A673 (cell line): ENCODE measurements around the gene LAMA3. TPM values are rescaled to one million over a fixed set of nuclear protein-coding genes. Genes with fewer than 3 reads are reported as not detected.

Experiments used
- BruUV-seq: library from RNA; stranded (reverse); fragments of 400-500 nt; replicated peaks from 2 replicates; lab custom pipeline; 2021; lab: Mats Ljungman, UMichigan
- CTCF ChIA-PET: fragments of 300-600 bp; sonication (Branson Sonifier 250); formaldehyde crosslinking; loops from one replicate; lab custom pipeline; 2022; ENCODE audit warnings: antibody characterized with exemption; lab: Charles Lee
- POLR2A ChIA-PET: fragments of 300-600 bp; sonication (Branson Sonifier 250); formaldehyde crosslinking; loops from one replicate; lab custom pipeline; 2022; ENCODE audit warnings: antibody characterized with exemption; ENCODE audit not compliant: low non-redundant PET; lab: Charles Lee
- DNase-seq: peaks from one replicate; pipeline ENCODE4 v3.0.0-alpha.2; 2015; ENCODE audit warnings: low spot score
- H3K27ac ChIP-seq: fragments of 200-600 bp; sonication (generic); 2 replicates; pipeline ENCODE4 v1.5.1; 2016; ENCODE audit warnings: mixed run types, low read depth, mild to moderate bottlenecking, mixed read lengths, antibody characterized with exemption, low read length; ENCODE audit not compliant: poor library complexity, severe bottlenecking
- H3K27me3 ChIP-seq: fragments of 200-600 bp; sonication (generic); replicated peaks from 2 replicates; pipeline ENCODE4 v1.6.1; 2017; ENCODE audit warnings: mixed run types, low read depth, mild to moderate bottlenecking, mixed read lengths, antibody characterized with exemption, low read length; ENCODE audit not compliant: insufficient read depth, poor library complexity
- H3K36me3 ChIP-seq: fragments of 200-600 bp; sonication (generic); 2 replicates; pipeline ENCODE4 v1.6.1; 2016; ENCODE audit warnings: mixed run types, mild to moderate bottlenecking, mixed read lengths, antibody characterized with exemption, low read length; ENCODE audit not compliant: insufficient read depth, poor library complexity, severe bottlenecking
- H3K4me1 ChIP-seq: fragments of 200-600 bp; sonication (generic); 2 replicates; pipeline ENCODE4 v1.6.1; 2017; ENCODE audit warnings: mixed run types, mild to moderate bottlenecking, mixed read lengths, antibody characterized with exemption, low read length; ENCODE audit not compliant: insufficient read depth, poor library complexity, severe bottlenecking
- H3K4me3 ChIP-seq: fragments of 200-600 bp; sonication (generic); 2 replicates; pipeline ENCODE4 v1.5.1; 2016; ENCODE audit warnings: low read depth, mixed run types, mild to moderate bottlenecking, mixed read lengths, low read length; ENCODE audit not compliant: poor library complexity, severe bottlenecking
- H3K9me3 ChIP-seq: fragments of 200-600 bp; sonication (generic); 2 replicates; pipeline ENCODE4 v1.6.1; 2016; ENCODE audit warnings: mixed run types, low read depth, mild to moderate bottlenecking, mixed read lengths, antibody characterized with exemption, low read length; ENCODE audit not compliant: poor library complexity, severe bottlenecking
- EZH2 ChIP-seq: fragments of 200-600 bp; sonication (generic); IDR thresholded peaks from 2 replicates; pipeline ENCODE4 v1.6.1; 2017; ENCODE audit warnings: borderline replicate concordance, low read depth, mild to moderate bottlenecking, mixed read lengths, antibody characterized with exemption, low read length; ENCODE audit not compliant: poor library complexity, severe bottlenecking
- intact Hi-C: fragments of 100-400 bp; cut with micrococcal nuclease; formaldehyde crosslinking; loops from one replicate; pipeline ENCODE4 v1.10.0; 2022; ENCODE audit not compliant: unreplicated experiment
- total RNA-seq: library from RNA; stranded (reverse); gene quantifications from 2 replicates; pipeline ENCODE4 v1.2.3, GENCODE V29; 2021
- TF ChIP-seq, protein P1 (sequence below): fragments of 300-800, 200-600 bp; sonication (generic); conservative IDR thresholded peaks from 2 replicates; pipeline ENCODE4 v1.5.1; 2017; ENCODE audit warnings: low read depth, mild to moderate bottlenecking, antibody characterized with exemption, low read length, moderate library complexity, mixed read lengths

Gene LAMA3
- total RNA-seq, 1 experiment from 2014 or later: 2.7 TPM

DNA sequence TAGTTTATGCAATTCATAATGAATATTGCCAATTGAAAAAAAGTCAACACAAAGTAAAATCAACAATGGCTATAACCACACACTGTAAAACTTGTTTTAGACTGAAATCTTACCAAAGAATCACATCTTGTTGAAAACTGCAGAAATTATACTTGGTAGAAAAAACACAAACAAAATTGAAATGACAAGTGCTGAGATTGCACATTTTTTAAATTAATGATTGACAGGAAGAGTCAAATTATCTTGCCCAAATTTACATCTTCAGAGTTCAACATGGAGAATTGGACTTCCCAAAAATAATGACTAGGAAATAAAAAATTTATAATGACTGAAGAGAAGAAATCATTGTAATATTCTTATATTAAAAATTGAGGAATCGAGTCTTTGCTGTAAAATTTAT, 240.7 kb downstream of the LAMA3 start:
- H3K27me3 ChIP-seq: no peaks in the 10 kb centered on the region
- CTCF ChIA-PET: no interaction called here
- intact Hi-C loops: no loop called here
- no peaks in the 10 kb centered on the region for H3K9me3 ChIP-seq
- H3K4me1 ChIP-seq: peaks cover 14% of the 10 kb centered on the region
- no TSS peak for BruUV-seq
- TF ChIP-seq, protein P1, sequence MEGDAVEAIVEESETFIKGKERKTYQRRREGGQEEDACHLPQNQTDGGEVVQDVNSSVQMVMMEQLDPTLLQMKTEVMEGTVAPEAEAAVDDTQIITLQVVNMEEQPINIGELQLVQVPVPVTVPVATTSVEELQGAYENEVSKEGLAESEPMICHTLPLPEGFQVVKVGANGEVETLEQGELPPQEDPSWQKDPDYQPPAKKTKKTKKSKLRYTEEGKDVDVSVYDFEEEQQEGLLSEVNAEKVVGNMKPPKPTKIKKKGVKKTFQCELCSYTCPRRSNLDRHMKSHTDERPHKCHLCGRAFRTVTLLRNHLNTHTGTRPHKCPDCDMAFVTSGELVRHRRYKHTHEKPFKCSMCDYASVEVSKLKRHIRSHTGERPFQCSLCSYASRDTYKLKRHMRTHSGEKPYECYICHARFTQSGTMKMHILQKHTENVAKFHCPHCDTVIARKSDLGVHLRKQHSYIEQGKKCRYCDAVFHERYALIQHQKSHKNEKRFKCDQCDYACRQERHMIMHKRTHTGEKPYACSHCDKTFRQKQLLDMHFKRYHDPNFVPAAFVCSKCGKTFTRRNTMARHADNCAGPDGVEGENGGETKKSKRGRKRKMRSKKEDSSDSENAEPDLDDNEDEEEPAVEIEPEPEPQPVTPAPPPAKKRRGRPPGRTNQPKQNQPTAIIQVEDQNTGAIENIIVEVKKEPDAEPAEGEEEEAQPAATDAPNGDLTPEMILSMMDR: no peak
- TF ChIP-seq EZH2: no peak
- H3K4me3 ChIP-seq: no peak overlapping the region
- H3K36me3 ChIP-seq: no peaks in the 10 kb centered on the region
- no peak overlapping the region for H3K27ac ChIP-seq
- POLR2A ChIA-PET: no interaction called here
- DNase-seq: no peak

DNA sequence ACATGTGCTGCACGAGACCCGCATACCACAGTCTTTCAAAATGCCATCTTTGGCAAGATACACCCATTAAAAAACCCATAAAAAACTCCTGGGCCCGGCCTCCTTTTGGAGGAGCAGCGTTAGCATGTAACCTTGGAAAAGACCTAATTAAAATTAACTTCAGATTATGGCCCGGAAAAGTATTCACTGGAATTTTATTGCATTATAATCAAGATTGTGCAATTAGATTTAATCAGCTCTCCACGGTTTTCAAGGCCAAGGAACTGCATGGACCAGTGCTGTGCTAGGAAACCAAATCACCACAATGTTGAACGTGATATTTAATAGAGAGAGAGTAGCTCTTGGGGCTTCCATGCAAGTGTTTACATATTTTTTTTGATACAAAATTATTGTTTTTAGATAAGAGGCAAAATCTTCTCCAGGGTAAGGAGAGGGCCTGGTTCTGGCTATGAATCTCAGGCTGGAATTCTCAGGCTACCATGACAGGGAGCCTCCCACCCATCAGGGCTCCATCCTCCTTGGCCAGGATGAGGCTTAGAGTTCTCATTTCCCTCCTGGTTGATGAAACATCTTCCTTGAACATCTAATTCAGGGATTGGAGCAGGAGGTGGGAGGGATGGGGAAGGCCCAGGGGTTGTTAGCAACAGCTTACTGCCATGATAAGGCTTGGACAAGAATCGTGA, 243.3 kb downstream of the LAMA3 start:
- Histone ChIP-seq H3K36me3 (no peaks in the 10 kb centered on the region), H3K9me3 (no peaks in the 10 kb centered on the region), H3K4me3 (no peak overlapping the region), H3K4me1 (peaks cover 14% of the 10 kb centered on the region), H3K27me3 (no peaks in the 10 kb centered on the region), H3K27ac (no peak overlapping the region)
- BruUV-seq: no TSS peak
- POLR2A ChIA-PET: no interaction called here
- intact Hi-C loops: no loop called here
- CTCF ChIA-PET: no interaction called here
- TF ChIP-seq, protein P1: no peak
- DNase-seq: no peak

DNA sequence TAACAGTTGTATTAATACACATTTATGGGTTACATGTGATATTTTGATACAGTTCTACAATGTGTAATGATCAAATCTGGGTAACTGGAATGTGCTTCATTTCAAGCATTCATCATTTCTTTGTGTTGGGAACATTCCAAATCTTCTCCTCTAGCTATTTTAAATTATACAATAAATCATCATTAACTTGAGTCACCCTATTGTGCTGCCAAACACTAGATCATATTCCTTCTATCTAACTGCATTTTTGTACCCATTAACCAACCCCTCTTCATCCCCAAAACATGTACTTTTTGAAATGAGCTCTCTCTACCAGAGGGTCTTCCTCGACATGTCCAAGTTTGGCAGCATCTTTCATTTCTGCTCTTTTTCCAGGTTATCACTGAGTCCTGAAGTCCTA, 244.2 kb downstream of the LAMA3 start:
- BruUV-seq: no TSS peak
- H3K27ac ChIP-seq: no peak overlapping the region
- intact Hi-C loops: no loop called here
- ChIA-PET POLR2A (no interaction called here), CTCF (no interaction called here)
- no peak overlapping the region for H3K4me3 ChIP-seq
- DNase-seq: no peak
- no peaks in the 10 kb centered on the region for H3K27me3 ChIP-seq
- TF ChIP-seq EZH2: no peak
- TF ChIP-seq, protein P1: no peak
- no peaks in the 10 kb centered on the region for H3K36me3 ChIP-seq
- peaks cover 10% of the 10 kb centered on the region for H3K4me1 ChIP-seq
- no peaks in the 10 kb centered on the region for H3K9me3 ChIP-seq
